Activated CD8-positive, alpha-beta memory T cell treated with anti-CD3 and anti-CD28 coated beads for 1 hour (primary cell): ENCODE results near the gene SYN1.

Experiments
- DNase-seq, 2 donors: peaks; one replicate each; pipeline ENCODE4 v3.0.0-alpha.2; 2020; ENCODE audit warnings: low read depth in 1 of 2; ENCODE audit errors: extremely low read depth in 1 of 2

SYN1 gene

GRCh38 chrX:47634871-47635575 lies 15.4 kb upstream of the SYN1 start:
- DNase-seq, result no peak

GRCh38 chrX:47633689-47634590 lies 14.3 kb upstream of the SYN1 start:
- no peak for DNase-seq

- DNase-seq, result no peak
Measured at GRCh38 chrX:47632666-47633065, 13.0 kb upstream of the SYN1 start.

- DNase-seq, result no peak
Measured at GRCh38 chrX:47631676-47632075, 12.0 kb upstream of the SYN1 start.

- DNase-seq, result no peak
Measured at GRCh38 chrX:47629419-47630200, 10.0 kb upstream of the SYN1 start, which contains the start of gene CFP. Gene CFP (minus strand): TSS chrX:47629930. CDS start chrX:47629844, 86 bp downstream.

DNA sequence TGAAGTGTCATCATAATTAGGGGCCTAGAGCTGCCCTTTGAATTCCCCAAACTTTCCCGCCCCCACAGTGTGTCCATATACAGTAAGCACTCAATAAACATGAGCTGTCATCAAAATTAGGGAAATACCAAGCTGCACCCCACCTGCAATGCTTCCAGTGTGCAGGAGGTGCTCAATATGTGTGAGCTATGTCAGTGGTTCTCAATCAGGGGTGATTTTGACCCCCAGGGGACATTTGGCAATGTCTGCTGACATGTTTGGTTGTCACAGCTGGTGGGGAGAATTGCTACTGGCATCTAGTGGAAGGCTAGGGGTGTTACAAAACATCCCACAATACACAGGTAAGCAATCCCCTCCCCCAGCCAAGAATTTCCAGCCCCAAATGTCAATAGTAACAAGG lies 9.3 kb upstream of the SYN1 start:
- DNase-seq, result no peak

GRCh38 chrX:47625365-47625764 lies 5.7 kb upstream of the SYN1 start:
- DNase-seq, result no peak

GRCh38 chrX:47623540-47624027 lies 3.9 kb upstream of the SYN1 start:
- peak in 1 of 2 donors; percentile 8 for DNase-seq

- DNase-seq, result no peak
Measured at GRCh38 chrX:47621851-47622250, 2.2 kb upstream of the SYN1 start.

DNA sequence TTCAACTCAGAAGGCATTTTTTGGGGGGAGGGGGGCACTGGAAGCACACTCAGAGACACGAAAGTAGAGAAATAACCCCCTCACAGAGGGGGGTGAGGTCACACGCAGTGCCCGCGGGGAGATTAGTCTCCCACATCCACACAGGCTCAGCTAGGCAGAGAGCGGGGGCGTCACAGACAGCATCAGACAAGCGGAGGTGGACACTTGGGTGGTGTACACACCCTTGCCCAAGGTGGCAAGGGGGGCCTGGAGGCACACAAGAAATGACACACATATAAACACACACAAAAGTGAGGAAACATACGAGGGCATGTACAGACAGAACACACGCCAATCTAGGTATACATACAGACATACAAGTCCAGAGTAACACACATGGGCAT lies 637 bp upstream of the SYN1 start:
- no peak for DNase-seq

GRCh38 chrX:47618923-47619485 lies 653 bp downstream of the SYN1 start:
- DNase-seq, result no peak

- no peak for DNase-seq
Measured at GRCh38 chrX:47614618-47615017, 5.0 kb downstream of the SYN1 start.

- DNase-seq, result no peak
Measured at GRCh38 chrX:47613082-47613481, 6.6 kb downstream of the SYN1 start.

DNA sequence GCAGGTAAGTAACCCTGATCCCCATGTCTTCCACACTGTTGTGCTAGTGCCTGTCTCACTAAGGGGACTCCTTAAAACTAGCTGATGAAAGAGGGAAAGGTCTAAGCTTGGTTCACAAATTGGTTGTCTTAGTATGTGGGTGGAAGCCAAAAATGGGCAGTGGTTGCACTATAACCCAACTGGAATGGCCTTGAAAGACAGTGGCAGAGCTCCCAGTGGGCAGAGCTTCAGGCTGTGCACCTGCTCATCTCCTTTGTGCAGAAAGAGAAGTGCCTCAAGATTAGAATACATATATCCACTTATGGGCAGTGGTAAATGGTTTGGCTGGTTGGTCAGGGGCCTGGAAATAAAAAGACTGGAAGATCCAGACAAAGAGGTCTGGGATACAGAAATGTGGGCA lies 7.2 kb downstream of the SYN1 start:
- no peak for DNase-seq

- DNase-seq, result no peak
Measured at GRCh38 chrX:47611926-47612325, 7.7 kb downstream of the SYN1 start.

DNA sequence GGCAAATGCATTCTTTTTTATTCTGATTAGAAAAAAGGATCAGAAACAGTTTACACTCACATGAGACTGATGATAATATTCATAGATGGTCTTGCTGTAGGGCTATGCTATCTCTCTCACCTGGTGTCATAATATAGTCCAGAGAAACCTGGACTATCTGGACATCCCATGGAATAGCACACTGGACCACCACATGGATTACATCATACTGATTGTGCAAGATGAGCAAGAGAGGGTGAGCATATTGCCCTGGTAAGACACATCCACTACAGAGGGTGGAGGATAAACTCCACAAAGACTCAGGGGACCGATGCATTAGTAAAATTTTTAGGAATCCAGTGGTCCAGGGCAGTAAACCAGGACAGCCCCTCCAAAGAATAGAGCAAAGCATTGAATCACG lies 8.2 kb downstream of the SYN1 start:
- no peak for DNase-seq

DNA sequence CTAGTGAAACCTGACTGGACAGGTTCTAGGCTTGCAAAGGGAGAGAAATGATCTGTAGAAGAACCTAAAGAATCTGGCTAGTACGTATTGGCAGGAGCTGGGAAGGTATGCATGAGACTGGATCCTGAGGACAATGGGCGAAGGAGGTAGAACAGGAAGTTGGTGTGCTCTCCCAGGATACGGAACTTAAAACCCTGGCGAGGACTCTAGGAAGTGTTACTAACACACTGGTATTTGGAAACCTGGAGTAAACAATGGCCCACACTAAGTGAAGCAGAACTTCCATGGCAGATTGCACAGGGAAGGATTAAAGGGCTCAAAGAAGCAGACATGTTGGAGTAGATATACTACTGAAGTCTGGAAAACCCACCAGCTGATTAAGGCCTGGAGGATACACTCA lies 9.1 kb downstream of the SYN1 start:
- no peak for DNase-seq

- no peak for DNase-seq
Measured at GRCh38 chrX:47608130-47608810, 11.4 kb downstream of the SYN1 start.

DNA sequence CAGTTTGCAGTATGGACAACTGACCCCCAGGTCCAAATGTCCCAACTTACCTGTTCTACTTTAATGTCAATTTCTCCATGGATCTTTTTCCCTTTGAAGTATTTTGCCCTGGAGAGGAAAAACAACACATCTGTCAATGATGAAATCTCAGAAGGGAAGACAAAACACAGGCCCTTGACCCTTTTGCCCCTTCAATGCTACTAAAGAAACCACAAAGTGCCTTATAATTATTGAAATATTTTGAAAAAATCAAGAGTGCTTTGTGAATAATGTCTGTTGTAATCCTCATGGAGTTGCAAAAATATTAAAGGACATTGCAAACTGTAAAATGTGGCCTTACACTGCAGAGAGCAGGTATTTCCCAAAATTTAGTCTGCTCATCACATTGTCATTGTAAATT lies 12.6 kb downstream of the SYN1 start:
- no peak for DNase-seq

DNA sequence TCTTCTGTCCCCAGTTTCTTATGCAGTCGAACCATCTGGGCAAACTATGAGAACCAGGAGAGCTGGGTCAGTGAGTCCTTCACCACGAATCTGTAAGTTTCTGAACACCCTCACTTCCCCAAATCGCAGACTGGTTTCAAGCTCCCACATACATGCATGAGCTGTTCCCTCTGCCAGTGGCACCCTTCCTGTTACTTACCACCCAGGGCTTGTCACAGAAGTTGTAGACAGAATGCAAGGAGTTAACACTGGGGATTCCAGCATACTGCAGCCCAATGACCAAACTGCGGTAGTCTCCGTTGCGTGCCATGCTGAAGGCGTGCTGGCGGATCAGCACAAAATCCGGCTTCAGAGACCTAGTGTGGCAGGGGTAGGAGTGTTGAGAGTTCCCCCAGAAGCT lies 14.6 kb downstream of the SYN1 start:
- DNase-seq, result no peak
